Transverse colon (tissue), 4 donors: Measurements from ENCODE around the gene SLC35F4.

Source experiments
- EP300 ChIP-seq: sonication (generic); formaldehyde crosslinking; IDR thresholded peaks from one replicate; pipeline ENCODE4 v1.6.1; 2017; ENCODE audit warnings: antibody characterized with exemption, low read depth
- POLR2A ChIP-seq: fragments of 450-650 bp; IDR thresholded peaks from one replicate; pipeline ENCODE4 v1.6.1; 2016; ENCODE audit warnings: antibody characterized with exemption, mild to moderate bottlenecking, moderate library complexity
- POLR2AphosphoS5 ChIP-seq, 3 donors: sonication (generic); formaldehyde crosslinking; IDR thresholded peaks; one replicate each; pipeline ENCODE4 v1.6.1; 2016; ENCODE audit warnings: antibody characterized with exemption in 3 of 3
- TF ChIP-seq, protein P1 (sequence below), 5 experiments: fragments of 200-600 bp in 3 of 5; fragments of 450-650 bp in 2 of 5; sonication (generic) in 3 of 5; IDR thresholded peaks; 1 replicate in 2 of 5; 2 replicates in 3 of 5; pipeline ENCODE4 v1.5.1; 2016 to 2017; ENCODE audit warnings: antibody characterized with exemption in 5 of 5, inconsistent platforms in 3 of 5, mild to moderate bottlenecking in 2 of 5, moderate library complexity in 1 of 5

- TF ChIP-seq POLR2AphosphoS5 (IDR thresholded peaks at IDR 0.05) (no peak), POLR2A (no peak), EP300 (no peak)
- TF ChIP-seq, protein P1, sequence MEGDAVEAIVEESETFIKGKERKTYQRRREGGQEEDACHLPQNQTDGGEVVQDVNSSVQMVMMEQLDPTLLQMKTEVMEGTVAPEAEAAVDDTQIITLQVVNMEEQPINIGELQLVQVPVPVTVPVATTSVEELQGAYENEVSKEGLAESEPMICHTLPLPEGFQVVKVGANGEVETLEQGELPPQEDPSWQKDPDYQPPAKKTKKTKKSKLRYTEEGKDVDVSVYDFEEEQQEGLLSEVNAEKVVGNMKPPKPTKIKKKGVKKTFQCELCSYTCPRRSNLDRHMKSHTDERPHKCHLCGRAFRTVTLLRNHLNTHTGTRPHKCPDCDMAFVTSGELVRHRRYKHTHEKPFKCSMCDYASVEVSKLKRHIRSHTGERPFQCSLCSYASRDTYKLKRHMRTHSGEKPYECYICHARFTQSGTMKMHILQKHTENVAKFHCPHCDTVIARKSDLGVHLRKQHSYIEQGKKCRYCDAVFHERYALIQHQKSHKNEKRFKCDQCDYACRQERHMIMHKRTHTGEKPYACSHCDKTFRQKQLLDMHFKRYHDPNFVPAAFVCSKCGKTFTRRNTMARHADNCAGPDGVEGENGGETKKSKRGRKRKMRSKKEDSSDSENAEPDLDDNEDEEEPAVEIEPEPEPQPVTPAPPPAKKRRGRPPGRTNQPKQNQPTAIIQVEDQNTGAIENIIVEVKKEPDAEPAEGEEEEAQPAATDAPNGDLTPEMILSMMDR (IDR thresholded peaks at IDR 0.05): no peak
Measured at GRCh38 chr14:57725399-57726077, 140.4 kb downstream of the SLC35F4 start.
